Fibroblast of lung (primary cell): ENCODE data around the gene HDHD5.

Experiments
- EZH2 ChIP-seq: IDR thresholded peaks from 2 replicates; pipeline ENCODE4 v1.5.1; 2012; ENCODE audit warnings: low read length, control low read depth, mild to moderate bottlenecking; ENCODE audit errors: missing control alignments
- TF ChIP-seq, protein P1 (sequence below), 2 donors: IDR thresholded peaks in 1 of 2; conservative IDR thresholded peaks in 1 of 2; 1 replicate in 1 of 2; 2 replicates in 1 of 2; pipeline ENCODE4 v1.5.1; 2011 to 2012; ENCODE audit warnings: low read length in 2 of 2, control low read depth in 1 of 2, inconsistent platforms in 1 of 2, low read depth in 1 of 2, mild to moderate bottlenecking in 1 of 2

DNA sequence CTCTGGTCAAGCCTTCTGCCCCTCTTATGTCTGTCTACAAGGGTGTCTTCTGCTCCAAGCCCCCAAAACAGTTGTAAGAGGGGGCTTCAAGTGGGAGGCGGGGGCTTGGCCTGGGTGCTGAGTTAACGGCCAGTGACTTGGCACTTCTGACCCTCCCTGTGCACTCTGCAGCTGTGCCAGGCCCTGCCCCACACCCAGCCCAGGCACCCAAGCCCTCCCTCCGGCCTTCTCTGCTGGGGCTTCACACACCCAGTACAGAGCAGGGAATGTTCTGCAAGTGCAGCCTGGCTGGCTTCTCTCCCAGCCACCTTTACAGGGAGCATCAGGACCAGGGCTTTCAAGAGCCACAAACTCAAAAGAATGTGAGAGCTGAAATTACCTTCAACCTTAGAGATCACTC, 41.7 kb downstream of the HDHD5 start:
- TF ChIP-seq, protein P1, sequence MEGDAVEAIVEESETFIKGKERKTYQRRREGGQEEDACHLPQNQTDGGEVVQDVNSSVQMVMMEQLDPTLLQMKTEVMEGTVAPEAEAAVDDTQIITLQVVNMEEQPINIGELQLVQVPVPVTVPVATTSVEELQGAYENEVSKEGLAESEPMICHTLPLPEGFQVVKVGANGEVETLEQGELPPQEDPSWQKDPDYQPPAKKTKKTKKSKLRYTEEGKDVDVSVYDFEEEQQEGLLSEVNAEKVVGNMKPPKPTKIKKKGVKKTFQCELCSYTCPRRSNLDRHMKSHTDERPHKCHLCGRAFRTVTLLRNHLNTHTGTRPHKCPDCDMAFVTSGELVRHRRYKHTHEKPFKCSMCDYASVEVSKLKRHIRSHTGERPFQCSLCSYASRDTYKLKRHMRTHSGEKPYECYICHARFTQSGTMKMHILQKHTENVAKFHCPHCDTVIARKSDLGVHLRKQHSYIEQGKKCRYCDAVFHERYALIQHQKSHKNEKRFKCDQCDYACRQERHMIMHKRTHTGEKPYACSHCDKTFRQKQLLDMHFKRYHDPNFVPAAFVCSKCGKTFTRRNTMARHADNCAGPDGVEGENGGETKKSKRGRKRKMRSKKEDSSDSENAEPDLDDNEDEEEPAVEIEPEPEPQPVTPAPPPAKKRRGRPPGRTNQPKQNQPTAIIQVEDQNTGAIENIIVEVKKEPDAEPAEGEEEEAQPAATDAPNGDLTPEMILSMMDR (conservative IDR thresholded peaks at IDR 0.05 in 1 of 2, IDR thresholded peaks at IDR 0.05 in 1 of 2; ENCODE audit: low read depth in 1 of 2, low read length in 2 of 2) = no peak
- no peak for TF ChIP-seq EZH2
